ENCODE data around the gene EN1. TPM values are rescaled to one million over a fixed set of nuclear protein-coding genes. Genes with fewer than 3 reads are reported as not detected.

The EN1 gene
- total and polyA plus RNA-seq, 2 of the 4 experiments (the other 2 are of a cell fraction) = not detected

DNA sequence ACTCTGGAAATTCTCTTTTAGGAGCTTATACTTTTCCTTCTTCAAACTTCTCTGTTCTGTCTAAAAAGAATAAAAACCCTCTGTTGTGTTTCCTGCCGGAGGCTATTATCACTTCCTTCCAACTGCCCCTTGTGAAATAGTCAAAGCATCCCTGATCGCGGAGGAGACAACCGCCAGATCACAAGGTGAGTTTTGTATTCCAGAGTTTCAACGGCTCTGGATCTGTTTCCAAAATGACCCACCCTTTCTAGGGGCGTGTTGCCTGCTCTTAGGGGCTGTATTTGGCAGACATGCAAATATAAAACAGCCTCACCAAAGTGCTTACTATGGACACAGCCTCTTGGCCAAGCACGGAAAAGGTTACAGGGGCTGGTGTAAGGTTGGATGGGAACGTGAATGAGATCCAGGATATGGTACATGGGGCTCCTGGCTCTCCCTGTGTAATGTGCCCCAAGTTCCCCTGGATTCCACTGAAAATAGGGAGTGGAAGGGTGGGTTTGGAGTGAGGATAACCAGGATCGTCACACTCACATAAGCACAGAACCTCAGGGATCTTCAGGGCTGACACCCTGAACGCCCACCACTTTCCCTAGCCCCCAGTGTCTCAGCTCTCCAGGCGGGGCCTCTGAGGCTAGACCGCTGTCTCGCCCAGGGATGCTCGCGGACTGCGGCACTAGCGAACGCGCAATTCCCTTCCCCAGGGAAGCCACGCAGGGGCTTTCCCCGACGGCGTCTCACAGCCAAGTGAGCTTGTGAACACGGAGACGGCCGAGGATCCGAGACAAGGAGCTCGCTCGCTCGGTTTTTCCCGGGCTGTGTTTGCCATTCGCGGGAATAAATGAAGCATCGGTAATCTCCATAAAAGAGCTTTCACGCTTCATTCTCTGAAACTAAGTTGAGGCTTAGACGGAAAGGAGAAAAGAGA, 14.4 kb downstream of the EN1 start:
- 3% methylated on average over 8 of the region's 36 CpGs; no CpG with 5 or more reads in 1 of the 2 experiments for WGBS, 2 experiments (ENCODE audit: extremely low coverage in 2 of 2, insufficient read length in 1 of 2)
- DNase-seq (no peak), ATAC-seq (ENCODE audit: low read depth) (no peak)
- Histone ChIP-seq H3K4me3 (ENCODE audit: insufficient read depth, low read depth, low read length) (no peak overlapping the region), H3K18ac (ENCODE audit: low read depth, low read length) (no peak overlapping the region), H2BK15ac (ENCODE audit: low read depth, low read length) (no peak overlapping the region), H3K27ac (ENCODE audit: insufficient read depth, low read length) (no peak overlapping the region), H2BK120ac (ENCODE audit: low read depth, low read length) (no peak overlapping the region), H3K27me3 (ENCODE audit: control insufficient read depth, insufficient read depth, low read length) (peaks cover 67% of the 10 kb centered on the region), H3K4me1 (ENCODE audit: control insufficient read depth, insufficient read depth, low read length) (no peaks in the 10 kb centered on the region), H4K91ac (ENCODE audit: insufficient read depth, low read depth, low read length) (no peak overlapping the region), H2AK9ac (replicated peaks; ENCODE audit: low read depth, low read length, poor library complexity) (no peak overlapping the region), H3K9ac (ENCODE audit: low read depth, low read length) (no peak overlapping the region), H2AFZ (replicated peaks; ENCODE audit: low read length, poor library complexity) (no peak overlapping the region), H4K20me1 (ENCODE audit: insufficient read depth, low read length) (no peaks in the 10 kb centered on the region), H3K36me3 (ENCODE audit: control insufficient read depth, insufficient read depth, low read length) (no peaks in the 10 kb centered on the region), H3K23ac (ENCODE audit: low read depth, low read length) (no peak overlapping the region), H3K56ac (ENCODE audit: extremely low read depth, insufficient read depth, low read length) (no peak overlapping the region), H4K5ac (ENCODE audit: low read depth, low read length) (no peak overlapping the region), H3K4me2 (ENCODE audit: low read depth, low read length) (no peak overlapping the region), H3K79me1 (ENCODE audit: low read depth in 1 of 2, low read length in 2 of 2) (no peaks in the 10 kb centered on the region), H3K9me3 (ENCODE audit: control insufficient read depth, insufficient read depth, low read length) (no peaks in the 10 kb centered on the region), H3K9me1 (ENCODE audit: insufficient read depth, low read length) (no peaks in the 10 kb centered on the region), H3K4ac (ENCODE audit: low read depth, low read length) (no peak overlapping the region), H4K8ac (ENCODE audit: low read depth in 2 of 2, low read length in 2 of 2) (no peak overlapping the region), H2BK5ac (ENCODE audit: low read depth, low read length, poor library complexity, severe bottlenecking) (no peak overlapping the region), H2BK20ac (ENCODE audit: low read depth, low read length) (no peak overlapping the region), H3K14ac (replicated peaks; ENCODE audit: low read depth, low read length) (no peak overlapping the region), H2AK5ac (ENCODE audit: low read depth, low read length) (no peak overlapping the region)
- intact Hi-C loops (cut with micrococcal nuclease) = no loop called here
- ChIA-PET CTCF (no interaction called here), POLR2A (ENCODE audit: unreplicated experiment) (no interaction called here)
- dilution Hi-C loops (cut with HindIII; ENCODE audit: low sequenced_read_pairs, unreplicated experiment) = no loop called here
- in situ Hi-C loops (cut with MboI; ENCODE audit: low sequenced_read_pairs) = no loop called here
- BruUV-seq (replicated peaks) = no TSS peak
- TF ChIP-seq RFX5 (IDR thresholded peaks at IDR 0.05; ENCODE audit: low read depth, low read length) (no peak), MAFK (IDR thresholded peaks at IDR 0.05; ENCODE audit: low read depth, low read length) (no peak), NFE2L2 (IDR thresholded peaks at IDR 0.05; ENCODE audit: low read depth, low read length) (no peak), RCOR1 (IDR thresholded peaks at IDR 0.05; ENCODE audit: insufficient replicate concordance, low read length) (no peak), CHD1 (IDR thresholded peaks at IDR 0.05; ENCODE audit: low read depth, low read length) (no peak), MXI1 (IDR thresholded peaks at IDR 0.05; ENCODE audit: borderline replicate concordance, low read depth, low read length) (no peak), CTCF (conservative IDR thresholded peaks at IDR 0.05; ENCODE audit: low read depth, low read length) (no peak), POLR2A (IDR thresholded peaks at IDR 0.05; ENCODE audit: low read depth, low read length) (no peak), RAD21 (IDR thresholded peaks at IDR 0.05; ENCODE audit: low read length) (no peak), ELK1 (IDR thresholded peaks at IDR 0.05; ENCODE audit: borderline replicate concordance, low read depth, low read length) (no peak), CEBPB (IDR thresholded peaks at IDR 0.05; ENCODE audit: low read depth, low read length) (no peak), FOS (IDR thresholded peaks at IDR 0.05; ENCODE audit: low read depth, low read length) (no peak), BHLHE40 (IDR thresholded peaks at IDR 0.05; ENCODE audit: low read depth, low read length) (no peak), SMC3 (IDR thresholded peaks at IDR 0.05; ENCODE audit: low read depth, low read length) (no peak)
- TF ChIP-seq, protein P1, sequence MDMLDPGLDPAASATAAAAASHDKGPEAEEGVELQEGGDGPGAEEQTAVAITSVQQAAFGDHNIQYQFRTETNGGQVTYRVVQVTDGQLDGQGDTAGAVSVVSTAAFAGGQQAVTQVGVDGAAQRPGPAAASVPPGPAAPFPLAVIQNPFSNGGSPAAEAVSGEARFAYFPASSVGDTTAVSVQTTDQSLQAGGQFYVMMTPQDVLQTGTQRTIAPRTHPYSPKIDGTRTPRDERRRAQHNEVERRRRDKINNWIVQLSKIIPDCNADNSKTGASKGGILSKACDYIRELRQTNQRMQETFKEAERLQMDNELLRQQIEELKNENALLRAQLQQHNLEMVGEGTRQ (IDR thresholded peaks at IDR 0.05; ENCODE audit: low read depth, low read length) = no peak

Data from IMR-90 (cell line).